ENCODE data around the gene ISG20.

Gene ISG20

GRCh38 chr15:88644741-88645140 lies 5.9 kb downstream of the ISG20 start:
- TF ChIP-seq CTCF (IDR thresholded peaks at IDR 0.05), result no peak

GRCh38 chr15:88645171-88646087 lies 6.6 kb downstream of the ISG20 start:
- TF ChIP-seq CTCF (IDR thresholded peaks at IDR 0.05), result no peak

GRCh38 chr15:88646088-88646405 lies 7.2 kb downstream of the ISG20 start:
- no peak for TF ChIP-seq CTCF (IDR thresholded peaks at IDR 0.05)

GRCh38 chr15:88646951-88647350 lies 8.1 kb downstream of the ISG20 start:
- TF ChIP-seq CTCF (IDR thresholded peaks at IDR 0.05), result no peak

GRCh38 chr15:88647351-88648105 lies 8.7 kb downstream of the ISG20 start:
- TF ChIP-seq CTCF (IDR thresholded peaks at IDR 0.05), result no peak

GRCh38 chr15:88648357-88649214 lies 9.8 kb downstream of the ISG20 start:
- TF ChIP-seq CTCF (IDR thresholded peaks at IDR 0.05), result no peak

GRCh38 chr15:88649286-88649733 lies 10.5 kb downstream of the ISG20 start:
- no peak for TF ChIP-seq CTCF (IDR thresholded peaks at IDR 0.05)
